Lower leg skin (tissue), 4 donors: ENCODE results near the gene GRSF1. TPM values are rescaled to one million over a fixed set of nuclear protein-coding genes. Genes with fewer than 3 reads are reported as not detected.
A peak's percentile ranks its signal among the peaks of the same experiment; 100 is the strongest.

Experiments
- DNase-seq, 2 donors: peaks; one replicate each; pipeline ENCODE4 v3.0.0-alpha.2; 2019; ENCODE audit warnings: low spot score in 2 of 2
- H3K4me3 ChIP-seq: fragments of 200-600 bp; sonication (generic); 2 replicates; pipeline ENCODE4 v1.5.1; 2017; ENCODE audit warnings: mild to moderate bottlenecking, low read depth; ENCODE audit not compliant: poor library complexity, severe bottlenecking
- CTCF ChIP-seq, 3 donors: fragments of 450-650 bp; IDR thresholded peaks; one replicate each; pipeline ENCODE4 v1.5.1; 2016; ENCODE audit warnings: antibody characterized with exemption in 3 of 3, mild to moderate bottlenecking in 3 of 3, moderate library complexity in 2 of 3
- POLR2A ChIP-seq, 2 donors: fragments of 450-650 bp; IDR thresholded peaks; one replicate each; pipeline ENCODE4 v1.6.1; 2016 to 2017; ENCODE audit warnings: antibody characterized with exemption in 2 of 2, mild to moderate bottlenecking in 1 of 2, moderate library complexity in 1 of 2
- WGBS, 2 donors: methylation state at CpG; one replicate each; pipeline ENCODE4 v1.1.5; 2018; 5-methylcytosine and 5-hydroxymethylcytosine counted together
- intact Hi-C: fragments of 100-400 bp; cut with DNase I; formaldehyde crosslinking; loops from one replicate; pipeline ENCODE4 v1.15.0; 2023; ENCODE audit warnings: low total_unique reads
- total RNA-seq, 4 donors: library from RNA; depleted of rRNA; stranded (reverse); fragments of >200 nt; gene quantifications; one replicate each; pipeline ENCODE4 v1.1.0, GENCODE V29; 2016

The GRSF1 gene
- total RNA-seq, 4 donors from 2014 or later, result 38.6 to 56.9 (median 55.4) TPM

- DNase-seq, result peak; percentile 36 to 91
- H3K4me3 ChIP-seq, result peak overlapping the region; percentile 79
- 0% methylated on average over 29 to 70 of the region's 80 CpGs for WGBS, 2 donors
- intact Hi-C loops, result no loop called here
- TF ChIP-seq CTCF (IDR thresholded peaks at IDR 0.05) (no peak), POLR2A (IDR thresholded peaks at IDR 0.05) (no peak)
These were observed 763 bp downstream of the GRSF1 start for GRCh38 chr4:70838666-70839588.

GRCh38 chr4:70838204-70838603, 1.5 kb downstream of the GRSF1 start:
- WGBS, 2 donors, result 12 to 21% methylated on average over 4 of the region's 4 CpGs
- TF ChIP-seq CTCF (IDR thresholded peaks at IDR 0.05) (no peak), POLR2A (IDR thresholded peaks at IDR 0.05) (no peak)
- DNase-seq, result no peak
- H3K4me3 ChIP-seq, result peak overlapping the region; percentile 79
- intact Hi-C loops, result no loop called here

GRCh38 chr4:70836081-70836480, 3.6 kb downstream of the GRSF1 start:
- no peak overlapping the region for H3K4me3 ChIP-seq
- intact Hi-C loops, result no loop called here
- 66 to 74% methylated on average over 2 of the region's 2 CpGs for WGBS, 2 donors
- DNase-seq, result no peak
- TF ChIP-seq CTCF (IDR thresholded peaks at IDR 0.05) (no peak), POLR2A (IDR thresholded peaks at IDR 0.05) (no peak)

- no peak for DNase-seq
- intact Hi-C loops, result no loop called here
- WGBS, 2 donors, result 95 to 97% methylated on average over 1 of the region's 1 CpG
- TF ChIP-seq POLR2A (IDR thresholded peaks at IDR 0.05), result no peak
- TF ChIP-seq CTCF (IDR thresholded peaks at IDR 0.05), result no peak
- H3K4me3 ChIP-seq, result no peak overlapping the region
These were observed 6.0 kb downstream of the GRSF1 start for GRCh38 chr4:70833675-70834074.

- no peak overlapping the region for H3K4me3 ChIP-seq
- 95% methylated on average over 4 of the region's 4 CpGs for WGBS, 2 donors
- no peak for TF ChIP-seq POLR2A (IDR thresholded peaks at IDR 0.05)
- TF ChIP-seq CTCF (IDR thresholded peaks at IDR 0.05), result no peak
- no peak for DNase-seq
- intact Hi-C loops, result no loop called here
These were observed 8.4 kb downstream of the GRSF1 start for GRCh38 chr4:70831293-70831692.
